ENCODE data around the gene BICDL1. TPM values are rescaled to one million over a fixed set of nuclear protein-coding genes. Genes with fewer than 3 reads are reported as not detected.

BICDL1 gene
- total and polyA plus RNA-seq, 2 experiments from 2014 or later: 3.5 to 3.7 TPM

DNA sequence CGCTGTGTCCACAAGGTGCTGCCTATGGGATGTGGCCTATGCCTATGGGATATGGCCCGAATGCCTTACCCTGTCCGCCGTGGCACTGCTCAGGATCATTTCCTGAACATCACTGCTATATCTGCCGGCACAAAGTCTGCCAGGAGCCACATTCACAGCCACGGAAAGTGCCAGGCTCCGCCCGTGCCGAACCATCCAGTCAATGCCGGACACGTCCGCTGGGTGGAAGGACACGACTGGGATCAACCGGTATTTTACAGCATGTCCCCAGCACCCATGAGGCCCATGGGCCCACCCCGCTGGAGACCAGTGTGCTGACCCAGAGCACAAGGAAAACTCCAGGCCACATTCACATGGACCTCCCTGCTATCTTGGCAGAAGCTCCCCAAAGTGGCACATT is 142.1 kb downstream of the BICDL1 start:
- DNase-seq (ENCODE audit: low read depth in 1 of 2, low spot score in 1 of 2): no peak
- no peaks in the 10 kb centered on the region for H3K9me3 ChIP-seq (ENCODE audit: low read depth)
- H3K27me3 ChIP-seq: no peaks in the 10 kb centered on the region
- no peak overlapping the region for H3K27ac ChIP-seq
- no peaks in the 10 kb centered on the region for H3K4me1 ChIP-seq (ENCODE audit: low read depth)
- TF ChIP-seq, protein P1, sequence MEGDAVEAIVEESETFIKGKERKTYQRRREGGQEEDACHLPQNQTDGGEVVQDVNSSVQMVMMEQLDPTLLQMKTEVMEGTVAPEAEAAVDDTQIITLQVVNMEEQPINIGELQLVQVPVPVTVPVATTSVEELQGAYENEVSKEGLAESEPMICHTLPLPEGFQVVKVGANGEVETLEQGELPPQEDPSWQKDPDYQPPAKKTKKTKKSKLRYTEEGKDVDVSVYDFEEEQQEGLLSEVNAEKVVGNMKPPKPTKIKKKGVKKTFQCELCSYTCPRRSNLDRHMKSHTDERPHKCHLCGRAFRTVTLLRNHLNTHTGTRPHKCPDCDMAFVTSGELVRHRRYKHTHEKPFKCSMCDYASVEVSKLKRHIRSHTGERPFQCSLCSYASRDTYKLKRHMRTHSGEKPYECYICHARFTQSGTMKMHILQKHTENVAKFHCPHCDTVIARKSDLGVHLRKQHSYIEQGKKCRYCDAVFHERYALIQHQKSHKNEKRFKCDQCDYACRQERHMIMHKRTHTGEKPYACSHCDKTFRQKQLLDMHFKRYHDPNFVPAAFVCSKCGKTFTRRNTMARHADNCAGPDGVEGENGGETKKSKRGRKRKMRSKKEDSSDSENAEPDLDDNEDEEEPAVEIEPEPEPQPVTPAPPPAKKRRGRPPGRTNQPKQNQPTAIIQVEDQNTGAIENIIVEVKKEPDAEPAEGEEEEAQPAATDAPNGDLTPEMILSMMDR (IDR thresholded peaks at IDR 0.05; ENCODE audit: low read depth, low read length): no peak
- H3K4me3 ChIP-seq: no peak overlapping the region
- H3K36me3 ChIP-seq: peaks cover 86% of the 10 kb centered on the region

DNA sequence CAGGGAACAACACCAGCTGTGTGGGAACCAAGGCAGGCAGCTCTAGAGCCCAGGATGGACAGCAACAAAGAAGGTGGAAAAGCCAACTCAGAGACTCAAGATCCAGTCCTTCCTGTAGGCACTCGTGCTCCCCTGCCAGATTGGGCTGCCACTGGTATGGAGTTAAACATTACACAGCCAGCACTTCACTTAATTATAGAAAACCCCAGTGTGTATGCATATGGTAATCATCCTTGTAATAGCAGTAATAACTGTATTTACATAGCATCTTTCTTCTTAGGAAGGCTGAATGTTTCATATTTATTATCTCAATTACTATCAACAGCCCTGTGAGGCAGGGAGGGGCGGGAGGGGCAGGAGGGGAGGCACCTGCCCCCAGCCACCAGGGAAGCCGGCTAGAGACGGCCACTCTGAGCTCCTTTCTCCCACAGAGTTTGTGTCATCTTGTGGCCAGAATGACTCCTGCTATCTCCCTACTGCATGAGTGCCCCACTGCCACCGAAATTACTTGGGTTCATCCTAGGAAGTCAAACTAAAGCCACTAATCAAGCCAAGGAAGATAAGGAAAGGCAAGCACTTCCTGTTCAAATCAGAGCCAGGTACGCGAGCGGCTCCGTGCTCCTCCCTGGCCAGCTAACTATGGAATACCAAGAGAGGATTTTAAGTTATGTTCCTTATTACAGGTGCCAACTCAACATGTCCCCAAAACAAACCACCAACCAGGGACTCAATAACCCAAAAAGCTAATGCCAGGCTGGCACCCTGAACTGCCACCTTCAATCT is 143.2 kb downstream of the BICDL1 start:
- no peak for DNase-seq (ENCODE audit: low read depth in 1 of 2, low spot score in 1 of 2)
- H3K27ac ChIP-seq: no peak overlapping the region
- no peaks in the 10 kb centered on the region for H3K27me3 ChIP-seq
- no peak overlapping the region for H3K4me3 ChIP-seq
- H3K4me1 ChIP-seq (ENCODE audit: low read depth): no peaks in the 10 kb centered on the region
- no peaks in the 10 kb centered on the region for H3K9me3 ChIP-seq (ENCODE audit: low read depth)
- TF ChIP-seq, protein P1 (IDR thresholded peaks at IDR 0.05; ENCODE audit: low read depth, low read length): no peak
- H3K36me3 ChIP-seq: peaks cover 91% of the 10 kb centered on the region

DNA sequence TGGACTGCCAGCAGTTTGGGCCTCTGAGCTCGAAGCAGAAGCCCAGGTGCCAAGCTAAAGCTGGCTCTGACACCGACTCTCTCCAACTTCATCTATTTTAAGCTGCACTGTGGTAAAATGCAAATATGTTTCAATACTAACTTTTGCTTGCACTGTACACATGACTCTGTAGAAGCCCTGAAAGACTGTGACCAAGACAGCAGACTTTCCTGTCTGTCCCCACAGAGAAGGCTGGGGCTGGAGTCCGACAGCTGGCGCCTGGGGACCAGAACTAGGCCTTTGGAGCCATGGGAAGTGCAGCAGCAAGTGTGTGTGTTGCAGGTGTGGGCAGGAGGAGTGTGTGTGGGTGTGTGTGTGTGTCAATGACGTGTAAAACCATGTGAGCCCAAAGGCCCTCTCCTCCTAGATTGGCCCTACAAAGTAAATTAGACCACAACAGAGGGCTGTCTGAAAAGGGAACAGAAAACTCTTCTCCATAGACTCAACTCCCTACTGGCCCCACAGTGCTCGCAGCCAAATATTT is 143.9 kb downstream of the BICDL1 start:
- peaks cover 89% of the 10 kb centered on the region for H3K36me3 ChIP-seq
- H3K4me3 ChIP-seq: no peak overlapping the region
- H3K9me3 ChIP-seq (ENCODE audit: low read depth): no peaks in the 10 kb centered on the region
- H3K27ac ChIP-seq: no peak overlapping the region
- no peaks in the 10 kb centered on the region for H3K27me3 ChIP-seq
- no peak for DNase-seq (ENCODE audit: low read depth in 1 of 2, low spot score in 1 of 2)
- no peaks in the 10 kb centered on the region for H3K4me1 ChIP-seq (ENCODE audit: low read depth)
- TF ChIP-seq, protein P1 (IDR thresholded peaks at IDR 0.05; ENCODE audit: low read depth, low read length): no peak

DNA sequence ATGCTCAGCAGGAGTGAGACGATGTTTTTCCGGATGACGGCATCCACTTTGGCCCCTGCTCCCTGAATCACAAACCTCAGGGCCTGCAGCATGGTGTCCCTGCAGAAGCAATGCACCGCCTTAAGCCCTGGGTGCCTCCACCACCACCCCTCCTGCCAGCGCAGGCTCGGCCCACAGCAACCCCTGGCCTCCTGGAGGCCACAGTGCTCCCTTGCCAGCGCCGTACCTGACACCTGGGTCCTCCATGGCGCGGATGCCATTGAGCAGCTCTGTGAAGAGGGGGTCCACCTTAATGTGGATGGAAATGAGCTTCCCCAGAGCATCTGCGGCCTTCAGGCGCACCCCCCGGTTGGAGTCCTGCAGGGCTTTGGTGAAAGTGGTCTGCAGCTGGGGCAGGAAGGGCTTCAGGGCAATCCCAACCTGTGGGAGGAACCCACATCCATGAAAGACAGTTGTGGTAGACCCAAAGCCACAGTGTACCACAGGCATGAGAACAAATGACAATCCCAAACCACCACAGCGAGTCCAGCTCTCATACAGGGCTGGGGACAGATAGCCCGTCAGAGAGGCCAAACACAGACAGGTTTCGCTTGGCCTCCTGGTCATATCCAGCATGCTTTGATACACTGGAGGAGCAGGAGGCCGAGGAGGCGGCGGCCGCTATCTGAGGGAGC is 145.4 kb downstream of the BICDL1 start:
- TF ChIP-seq, protein P1 (IDR thresholded peaks at IDR 0.05; ENCODE audit: low read depth, low read length): no peak
- H3K4me1 ChIP-seq (ENCODE audit: low read depth): no peaks in the 10 kb centered on the region
- H3K27me3 ChIP-seq: no peaks in the 10 kb centered on the region
- H3K27ac ChIP-seq: no peak overlapping the region
- H3K9me3 ChIP-seq (ENCODE audit: low read depth): no peaks in the 10 kb centered on the region
- H3K4me3 ChIP-seq: no peak overlapping the region
- DNase-seq (ENCODE audit: low read depth in 1 of 2, low spot score in 1 of 2): no peak
- H3K36me3 ChIP-seq: peaks cover 92% of the 10 kb centered on the region

DNA sequence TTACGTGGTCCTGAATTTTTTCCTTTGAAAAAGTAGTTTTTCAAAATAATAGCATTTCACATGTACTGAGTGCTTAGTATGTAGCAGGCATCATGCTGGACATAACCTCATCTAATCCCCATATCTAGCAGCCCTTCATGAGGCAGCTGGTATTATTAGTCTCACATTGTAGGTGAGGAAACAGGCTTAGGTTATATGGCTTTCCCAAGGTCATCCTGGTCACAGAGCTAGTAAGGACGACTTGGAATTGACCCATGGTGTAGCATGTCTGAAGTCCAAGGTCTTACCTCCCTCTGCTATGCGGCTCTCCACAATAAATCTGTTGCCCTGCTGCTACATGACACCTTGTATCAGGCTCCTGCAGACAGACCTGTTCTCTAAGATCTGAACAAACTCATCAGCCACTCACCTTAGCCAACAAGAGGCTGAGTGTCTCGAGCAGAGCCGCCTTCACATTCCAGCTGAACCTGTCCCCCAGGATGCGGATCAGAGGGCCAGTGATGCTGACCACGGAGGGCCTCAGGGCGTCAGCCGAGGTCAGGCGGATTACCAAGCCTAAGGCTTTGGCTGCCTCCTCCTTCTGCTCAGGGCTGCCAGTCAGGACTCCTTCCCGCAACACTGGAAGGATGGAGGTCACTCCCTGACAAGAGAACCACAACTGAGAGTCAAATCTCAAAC is 147.2 kb downstream of the BICDL1 start:
- H3K36me3 ChIP-seq: peaks cover 87% of the 10 kb centered on the region
- no peak overlapping the region for H3K27ac ChIP-seq
- TF ChIP-seq, protein P1 (IDR thresholded peaks at IDR 0.05; ENCODE audit: low read depth, low read length): no peak

More for the DNA sequence above, 147.2 kb downstream of the BICDL1 start:
- Histone ChIP-seq H3K9me3 (ENCODE audit: low read depth) (no peaks in the 10 kb centered on the region), H3K27me3 (no peaks in the 10 kb centered on the region), H3K4me3 (no peak overlapping the region), H3K4me1 (ENCODE audit: low read depth) (no peaks in the 10 kb centered on the region)
- no peak for DNase-seq (ENCODE audit: low read depth in 1 of 2, low spot score in 1 of 2)
